ENCODE data around the gene ADPRHL1.
"Not testable (repeated sequence)": the region's sequence is repeated elsewhere in the genome, so short reads cannot be mapped to it uniquely, and the experiment has no call there.

The ADPRHL1 gene

GRCh38 chr13:113450861-113451620, 2.2 kb downstream of the ADPRHL1 start:
- peaks cover 30% of the 10 kb centered on the region for H3K36me3 Mint-ChIP-seq (ENCODE audit: low read depth)
- H3K9me3 Mint-ChIP-seq; H3K27me3 Mint-ChIP-seq (ENCODE audit: low read depth); H3K27ac Mint-ChIP-seq: not testable (repeated sequence)
- H3K4me3 Mint-ChIP-seq: peak overlapping the region in 1 of 3 experiments; percentile 32
- TF ChIP-seq, protein P1, sequence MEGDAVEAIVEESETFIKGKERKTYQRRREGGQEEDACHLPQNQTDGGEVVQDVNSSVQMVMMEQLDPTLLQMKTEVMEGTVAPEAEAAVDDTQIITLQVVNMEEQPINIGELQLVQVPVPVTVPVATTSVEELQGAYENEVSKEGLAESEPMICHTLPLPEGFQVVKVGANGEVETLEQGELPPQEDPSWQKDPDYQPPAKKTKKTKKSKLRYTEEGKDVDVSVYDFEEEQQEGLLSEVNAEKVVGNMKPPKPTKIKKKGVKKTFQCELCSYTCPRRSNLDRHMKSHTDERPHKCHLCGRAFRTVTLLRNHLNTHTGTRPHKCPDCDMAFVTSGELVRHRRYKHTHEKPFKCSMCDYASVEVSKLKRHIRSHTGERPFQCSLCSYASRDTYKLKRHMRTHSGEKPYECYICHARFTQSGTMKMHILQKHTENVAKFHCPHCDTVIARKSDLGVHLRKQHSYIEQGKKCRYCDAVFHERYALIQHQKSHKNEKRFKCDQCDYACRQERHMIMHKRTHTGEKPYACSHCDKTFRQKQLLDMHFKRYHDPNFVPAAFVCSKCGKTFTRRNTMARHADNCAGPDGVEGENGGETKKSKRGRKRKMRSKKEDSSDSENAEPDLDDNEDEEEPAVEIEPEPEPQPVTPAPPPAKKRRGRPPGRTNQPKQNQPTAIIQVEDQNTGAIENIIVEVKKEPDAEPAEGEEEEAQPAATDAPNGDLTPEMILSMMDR (IDR thresholded peaks at IDR 0.05; ENCODE audit: unreplicated experiment in 3 of 3): peak; percentile 27 to 42 (median 35)
- H3K4me1 Mint-ChIP-seq: peaks cover 37% of the 10 kb centered on the region

DNA sequence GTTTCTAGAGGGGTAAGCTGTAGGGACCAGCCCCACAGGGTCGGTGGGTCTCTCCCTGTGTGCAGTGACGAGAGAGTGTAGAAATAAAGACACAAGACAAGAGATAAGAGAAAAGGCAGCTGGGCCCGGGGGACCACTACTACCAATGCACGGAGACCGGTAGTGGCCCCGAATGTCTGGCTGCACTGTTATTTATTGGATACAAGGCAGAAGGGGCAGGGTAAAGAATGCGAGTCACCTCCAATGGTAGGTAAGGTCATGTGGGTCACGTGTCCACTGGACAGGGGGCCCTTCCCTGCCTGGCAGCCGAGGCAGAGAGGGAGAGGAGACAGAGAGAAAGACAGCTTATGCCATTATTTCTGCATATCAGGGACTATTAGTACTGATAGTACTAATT, 2.9 kb downstream of the ADPRHL1 start:
- H3K36me3 Mint-ChIP-seq (ENCODE audit: low read depth): peaks cover 23% of the 10 kb centered on the region
- H3K27ac Mint-ChIP-seq: peak overlapping the region in 1 of 3 experiments; percentile 7
- H3K4me3 Mint-ChIP-seq; H3K27me3 Mint-ChIP-seq (ENCODE audit: low read depth); H3K9me3 Mint-ChIP-seq: not testable (repeated sequence)
- peaks cover 37% of the 10 kb centered on the region for H3K4me1 Mint-ChIP-seq

DNA sequence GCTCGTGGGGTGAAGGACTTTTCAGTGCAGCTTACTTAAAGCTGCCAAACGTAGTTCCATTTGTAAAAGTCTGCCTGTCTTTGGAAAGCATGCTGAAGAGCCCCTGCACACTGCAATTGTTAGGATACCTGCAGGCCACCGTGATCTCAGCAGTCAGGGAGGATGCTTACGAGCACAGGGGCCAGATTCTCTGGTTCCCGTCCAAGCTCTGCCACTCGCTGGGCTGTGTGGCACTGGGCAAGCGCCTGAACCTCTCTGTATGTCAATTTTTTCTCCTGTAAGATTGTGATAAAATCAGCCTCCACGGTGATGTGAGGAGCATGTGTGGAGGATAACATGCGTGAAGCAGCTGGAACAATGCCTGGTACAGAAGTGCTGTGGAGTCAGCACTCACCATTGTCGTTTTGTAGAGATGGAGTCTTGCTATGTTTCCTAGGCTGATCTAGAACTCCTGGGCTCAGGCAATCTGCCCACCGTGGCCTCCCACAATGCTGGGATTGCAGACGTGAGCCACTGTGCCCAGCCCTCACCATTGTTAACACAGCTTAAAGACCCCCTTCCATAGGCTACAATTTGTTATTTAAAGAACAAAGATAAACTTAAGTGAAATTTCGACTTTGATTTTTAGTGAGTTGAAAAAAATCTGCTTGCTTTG, 3.5 kb downstream of the ADPRHL1 start:
- TF ChIP-seq, protein P1 (IDR thresholded peaks at IDR 0.05; ENCODE audit: unreplicated experiment in 3 of 3): no peak
- peaks cover 37% of the 10 kb centered on the region for H3K4me1 Mint-ChIP-seq
- peaks cover 19% of the 10 kb centered on the region for H3K36me3 Mint-ChIP-seq (ENCODE audit: low read depth)
- H3K27ac Mint-ChIP-seq: peak overlapping the region in 1 of 3 experiments; percentile 40
- no peak overlapping the region for H3K4me3 Mint-ChIP-seq
- no peaks in the 10 kb centered on the region for H3K9me3 Mint-ChIP-seq
- peaks cover 5% of the 10 kb centered on the region for H3K27me3 Mint-ChIP-seq (ENCODE audit: low read depth)

DNA sequence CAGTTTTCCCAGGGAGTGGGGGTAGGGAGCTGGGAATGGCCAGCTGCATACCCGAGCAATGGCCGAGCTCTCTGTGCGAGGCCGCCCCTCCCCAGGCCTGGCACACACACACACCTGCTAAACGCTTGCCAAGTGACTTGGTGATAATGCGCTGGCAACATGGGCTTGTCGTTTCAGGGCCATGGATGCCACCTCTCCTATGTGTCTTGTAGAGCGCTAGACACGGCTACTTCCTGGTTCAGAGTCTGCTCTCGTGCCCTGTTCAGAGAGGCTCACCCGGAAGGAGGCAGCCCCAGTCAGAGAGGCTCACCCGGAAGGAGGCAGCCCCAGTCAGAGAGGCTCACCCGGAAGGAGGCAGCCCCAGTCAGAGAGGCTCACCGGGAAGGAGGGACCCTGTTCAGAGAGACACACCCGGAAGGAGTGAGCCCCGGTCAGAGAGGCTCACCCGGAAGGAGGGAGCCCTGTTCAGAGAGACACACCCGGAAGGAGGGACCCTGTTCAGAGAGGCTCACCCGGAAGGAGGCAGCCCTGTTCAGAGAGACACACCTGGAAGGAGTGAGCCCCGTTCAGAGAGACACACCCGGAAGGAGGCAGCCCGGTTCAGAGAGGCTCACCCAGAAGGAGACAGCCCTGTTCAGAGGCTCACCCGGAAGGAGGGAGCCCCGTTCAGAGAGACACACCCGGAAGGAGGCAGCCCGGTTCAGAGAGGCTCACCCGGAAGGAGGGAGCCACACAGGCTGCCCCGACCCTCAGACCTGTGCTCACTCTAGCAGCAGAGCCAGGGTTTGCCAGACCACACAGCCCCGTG, 4.2 kb downstream of the ADPRHL1 start:
- Mint-ChIP-seq H3K36me3 (ENCODE audit: low read depth) (peaks cover 19% of the 10 kb centered on the region), H3K9me3 (no peaks in the 10 kb centered on the region), H3K4me3 (no peak overlapping the region), H3K4me1 (peaks cover 33% of the 10 kb centered on the region), H3K27ac (peak overlapping the region in 1 of 3 experiments; percentile 38), H3K27me3 (ENCODE audit: low read depth) (peaks cover 5% of the 10 kb centered on the region)
- TF ChIP-seq, protein P1 (IDR thresholded peaks at IDR 0.05; ENCODE audit: unreplicated experiment in 3 of 3): no peak

GRCh38 chr13:113448545-113448884, 4.8 kb downstream of the ADPRHL1 start:
- H3K27ac Mint-ChIP-seq: peak overlapping the region in 1 of 3 experiments; percentile 38
- H3K9me3 Mint-ChIP-seq: no peaks in the 10 kb centered on the region
- TF ChIP-seq, protein P1 (IDR thresholded peaks at IDR 0.05; ENCODE audit: unreplicated experiment in 3 of 3): no peak
- H3K4me1 Mint-ChIP-seq: peaks cover 27% of the 10 kb centered on the region
- peaks cover 20% of the 10 kb centered on the region for H3K36me3 Mint-ChIP-seq (ENCODE audit: low read depth)
- peaks cover 5% of the 10 kb centered on the region for H3K27me3 Mint-ChIP-seq (ENCODE audit: low read depth)
- H3K4me3 Mint-ChIP-seq: no peak overlapping the region

DNA sequence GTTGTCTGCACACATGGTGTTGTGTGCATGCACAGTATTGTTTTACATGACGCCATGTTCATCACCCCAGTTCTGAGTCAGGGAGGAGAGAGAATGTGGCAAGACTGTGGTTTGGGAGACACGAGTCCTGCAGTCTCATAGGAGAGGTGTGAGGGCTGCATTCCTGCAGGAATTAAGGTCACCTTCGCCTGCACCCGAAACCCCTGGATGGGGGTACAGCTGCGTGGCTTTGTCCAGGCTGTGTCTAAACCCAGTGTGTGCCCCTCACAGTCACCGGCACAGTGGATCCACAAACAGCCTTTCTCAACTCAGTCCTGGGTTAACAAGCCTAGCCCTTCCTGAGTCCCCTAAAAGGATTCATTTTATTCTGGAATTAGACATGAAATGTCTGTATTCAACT, 5.7 kb downstream of the ADPRHL1 start:
- H3K36me3 Mint-ChIP-seq (ENCODE audit: low read depth): peaks cover 28% of the 10 kb centered on the region
- peaks cover 5% of the 10 kb centered on the region for H3K27me3 Mint-ChIP-seq (ENCODE audit: low read depth)
- TF ChIP-seq, protein P1 (IDR thresholded peaks at IDR 0.05; ENCODE audit: unreplicated experiment in 3 of 3): no peak
- peaks cover 3% of the 10 kb centered on the region for H3K9me3 Mint-ChIP-seq
- no peak overlapping the region for H3K27ac Mint-ChIP-seq
- H3K4me3 Mint-ChIP-seq: no peak overlapping the region
- peaks cover 18% of the 10 kb centered on the region for H3K4me1 Mint-ChIP-seq
